Kidney (tissue), 14 donors: ENCODE results near the gene CLEC17A. TPM values are rescaled to one million over a fixed set of nuclear protein-coding genes. Genes with fewer than 3 reads are reported as not detected.

ENCODE experiments used
- DNase-seq, 5 donors: peaks; one replicate each; pipeline ENCODE4 v3.0.0-alpha.2; 2013 to 2020
- FAIRE-seq: peaks from 2 replicates; lab custom pipeline; 2012; peaks lifted over from hg19 to GRCh38; lab: Jason Lieb, UNC
- H3K27ac ChIP-seq, 2 donors: one replicate each; pipeline ENCODE4 v1.7.0; 2013; ENCODE audit warnings: low read depth in 2 of 2, low read length in 2 of 2, inconsistent platforms in 1 of 2
- H3K27me3 ChIP-seq: one replicate; pipeline ENCODE4 v1.7.1; 2013; ENCODE audit warnings: low read length, inconsistent platforms; ENCODE audit not compliant: control insufficient read depth, insufficient read depth
- H3K36me3 ChIP-seq, 3 donors: one replicate each; pipeline versions ENCODE4 v1.7.0 to v1.7.1; 2013; ENCODE audit warnings: low read length in 3 of 3, control low read depth in 1 of 3, inconsistent platforms in 1 of 3; ENCODE audit not compliant: insufficient read depth in 3 of 3, control insufficient read depth in 2 of 3
- H3K4me1 ChIP-seq, 3 donors: one replicate each; pipeline versions ENCODE4 v1.7.0 to v1.7.1; 2013; ENCODE audit warnings: low read length in 3 of 3, inconsistent platforms in 1 of 3, low read depth in 1 of 3; ENCODE audit not compliant: control insufficient read depth in 2 of 3, insufficient read depth in 2 of 3
- H3K4me3 ChIP-seq, 3 donors: one replicate each; pipeline versions ENCODE4 v1.7.0 to v1.8.1; 2013; ENCODE audit warnings: low read length in 3 of 3, control low read depth in 1 of 3, inconsistent platforms in 1 of 3
- H3K9ac ChIP-seq, 3 donors: one replicate each; pipeline versions ENCODE4 v1.7.0 to v1.7.1; 2013; ENCODE audit warnings: low read length in 3 of 3, control low read depth in 1 of 3, inconsistent platforms in 1 of 3
- H3K9me3 ChIP-seq, 3 donors: one replicate each; pipeline versions ENCODE4 v1.7.0 to v1.7.1; 2013; ENCODE audit warnings: low read length in 3 of 3, control low read depth in 1 of 3, inconsistent platforms in 1 of 3; ENCODE audit not compliant: control insufficient read depth in 2 of 3, insufficient read depth in 1 of 3
- intact Hi-C: fragments of 100-400 bp; cut with DNase I; formaldehyde crosslinking; loops from one replicate; pipeline ENCODE4 v1.11.1; 2022
- polyA plus RNA-seq: library from polyadenylated mRNA; stranded (reverse); fragments of 350-450 nt; fragmentation: Illumina TruSeq; extraction: RNeasy Lipid Tissue Mini Kit (QIAGEN cat#74804); gene quantifications from one replicate; pipeline ENCODE4 v1.2.3, GENCODE V29; 2014; ENCODE audit warnings: low read depth, low replicate concordance; ENCODE audit not compliant: insufficient read depth
- total RNA-seq: library from RNA; stranded (reverse); fragmentation: NEBNext Ultra II Directional; extraction: Animal tissue kit (Norgen Biotek cat#: 25700); gene quantifications from one replicate; pipeline ENCODE4 v1.2.1, GENCODE V29; 2021
- TF ChIP-seq, protein P1 (sequence below): IDR thresholded peaks from 3 replicates; pipeline ENCODE4 v1.5.1; 2012; ENCODE audit warnings: mild to moderate bottlenecking, moderate library complexity, borderline replicate concordance; ENCODE audit not compliant: insufficient read depth; ENCODE audit errors: extremely low read depth
- donor health status: control.
- donor health status: control.
- donor health status: control.
- donor health status: control.
- donor health status: control.
- donor health status: DM: yes; HTN: yes; CAD: no.
- donor health status: Normal renal cell carcinoma (clear cell type).

CLEC17A gene
- total and polyA plus RNA-seq, 2 donors from 2014 or later = 0.76 TPM; not detected in 1

DNA sequence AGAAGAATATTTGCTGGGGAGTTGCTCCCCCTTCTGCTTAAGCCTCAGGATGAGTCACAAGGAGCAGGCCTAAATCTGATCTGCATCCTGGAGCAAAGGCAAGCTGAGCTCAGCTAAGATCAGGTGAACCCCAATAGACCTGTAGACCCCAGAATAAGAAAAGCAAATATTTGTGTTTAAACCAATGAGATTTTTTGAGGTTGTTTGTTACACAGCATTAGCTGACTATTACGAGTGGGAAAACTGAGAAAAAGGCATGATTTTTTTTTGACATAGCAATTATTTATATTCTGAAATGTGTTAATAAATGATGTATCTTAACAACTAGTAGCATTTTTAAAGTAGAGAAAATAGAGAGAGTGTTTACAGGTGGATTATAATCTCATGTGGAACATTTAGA lies 46.7 kb downstream of the CLEC17A start:
- intact Hi-C loops = no loop called here
- no peak overlapping the region for H3K27ac ChIP-seq
- H3K9ac ChIP-seq = no peak overlapping the region
- TF ChIP-seq, protein P1, sequence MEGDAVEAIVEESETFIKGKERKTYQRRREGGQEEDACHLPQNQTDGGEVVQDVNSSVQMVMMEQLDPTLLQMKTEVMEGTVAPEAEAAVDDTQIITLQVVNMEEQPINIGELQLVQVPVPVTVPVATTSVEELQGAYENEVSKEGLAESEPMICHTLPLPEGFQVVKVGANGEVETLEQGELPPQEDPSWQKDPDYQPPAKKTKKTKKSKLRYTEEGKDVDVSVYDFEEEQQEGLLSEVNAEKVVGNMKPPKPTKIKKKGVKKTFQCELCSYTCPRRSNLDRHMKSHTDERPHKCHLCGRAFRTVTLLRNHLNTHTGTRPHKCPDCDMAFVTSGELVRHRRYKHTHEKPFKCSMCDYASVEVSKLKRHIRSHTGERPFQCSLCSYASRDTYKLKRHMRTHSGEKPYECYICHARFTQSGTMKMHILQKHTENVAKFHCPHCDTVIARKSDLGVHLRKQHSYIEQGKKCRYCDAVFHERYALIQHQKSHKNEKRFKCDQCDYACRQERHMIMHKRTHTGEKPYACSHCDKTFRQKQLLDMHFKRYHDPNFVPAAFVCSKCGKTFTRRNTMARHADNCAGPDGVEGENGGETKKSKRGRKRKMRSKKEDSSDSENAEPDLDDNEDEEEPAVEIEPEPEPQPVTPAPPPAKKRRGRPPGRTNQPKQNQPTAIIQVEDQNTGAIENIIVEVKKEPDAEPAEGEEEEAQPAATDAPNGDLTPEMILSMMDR = no peak
- DNase-seq (no peak), FAIRE-seq (no peak)
- H3K36me3 ChIP-seq = no peaks in the 10 kb centered on the region
- peaks cover 0 to 6% (median 0%) of the 10 kb centered on the region in 3 donors for H3K9me3 ChIP-seq
- H3K4me1 ChIP-seq = no peaks in the 10 kb centered on the region
- no peaks in the 10 kb centered on the region for H3K27me3 ChIP-seq
- H3K4me3 ChIP-seq = no peak overlapping the region

DNA sequence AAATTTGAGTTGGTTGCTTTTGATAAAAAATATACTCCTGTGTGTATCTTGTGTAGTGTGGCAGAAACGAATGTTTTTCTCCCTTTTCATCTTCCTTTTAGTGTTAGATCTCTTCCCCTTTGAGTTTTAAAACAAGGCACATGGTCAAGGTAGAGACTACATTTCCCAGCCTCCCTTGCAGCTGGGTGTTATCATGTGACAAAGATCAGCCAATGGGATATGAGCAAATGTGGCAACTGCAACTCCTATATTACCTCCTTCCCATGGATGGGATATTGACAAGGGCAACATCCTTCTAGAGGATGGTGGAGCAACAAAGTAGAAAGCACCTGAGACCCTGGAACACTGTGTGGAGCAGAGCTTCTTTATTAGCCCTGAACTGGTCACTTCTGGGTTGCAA lies 49.4 kb downstream of the CLEC17A start:
- DNase-seq = peak in 1 of 5 donors; percentile 11
- Histone ChIP-seq H3K27ac (no peak overlapping the region), H3K9me3 (peaks cover 0 to 4% (median 0%) of the 10 kb centered on the region in 3 donors), H3K4me3 (no peak overlapping the region), H3K4me1 (no peaks in the 10 kb centered on the region), H3K27me3 (no peaks in the 10 kb centered on the region), H3K36me3 (no peaks in the 10 kb centered on the region), H3K9ac (no peak overlapping the region)
- no peak for FAIRE-seq
- TF ChIP-seq, protein P1 = no peak
- intact Hi-C loops = no loop called here

DNA sequence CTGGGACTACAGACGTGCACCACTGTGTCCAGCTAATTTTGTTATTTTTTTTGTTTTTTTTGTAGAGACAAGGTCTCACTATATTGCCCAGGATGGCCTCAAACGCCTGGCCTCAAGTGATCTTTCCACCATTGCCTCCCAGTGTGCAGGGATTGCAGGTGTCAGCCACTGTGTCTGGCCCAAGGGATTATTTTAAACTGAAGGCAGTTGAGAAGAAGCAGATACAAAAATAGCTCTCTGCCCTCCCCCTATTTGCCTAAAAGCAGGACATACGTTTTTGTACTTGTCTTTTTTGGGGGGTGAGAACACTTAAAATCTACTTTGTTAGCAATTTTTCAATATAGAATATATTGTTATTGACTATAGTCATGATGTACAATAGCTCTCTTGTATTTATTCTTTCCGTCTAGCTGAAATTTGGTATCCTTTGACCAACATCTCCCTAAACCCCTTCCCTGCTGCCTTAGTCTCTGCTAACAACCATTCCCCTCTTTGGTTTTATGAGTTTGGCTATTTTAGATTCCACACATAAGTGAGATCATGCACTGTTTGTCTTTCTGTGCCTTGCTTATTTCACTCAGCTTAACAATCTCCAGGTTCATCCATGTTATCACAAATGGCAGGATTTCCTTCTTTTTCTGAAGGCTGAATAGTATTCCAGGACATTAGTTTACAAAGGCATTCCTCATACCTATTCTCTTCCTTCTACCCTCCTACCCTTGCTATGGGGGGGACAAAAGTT lies 56.8 kb downstream of the CLEC17A start:
- TF ChIP-seq, protein P1 = no peak
- no peak overlapping the region for H3K27ac ChIP-seq
- DNase-seq (no peak), FAIRE-seq (no peak)
- no peaks in the 10 kb centered on the region for H3K4me1 ChIP-seq
- H3K9ac ChIP-seq = no peak overlapping the region
- H3K4me3 ChIP-seq = no peak overlapping the region
- intact Hi-C loops = no loop called here
- peaks cover 0 to 7% (median 6%) of the 10 kb centered on the region in 3 donors for H3K9me3 ChIP-seq
- no peaks in the 10 kb centered on the region for H3K36me3 ChIP-seq
- H3K27me3 ChIP-seq = no peaks in the 10 kb centered on the region
